Transverse colon (tissue), 4 donors: ENCODE results near the gene TTC16.

ENCODE experiments used
- POLR2AphosphoS5 ChIP-seq, 3 donors: sonication (generic); formaldehyde crosslinking; IDR thresholded peaks; one replicate each; pipeline ENCODE4 v1.6.1; 2016; ENCODE audit warnings: antibody characterized with exemption in 3 of 3
- TF ChIP-seq, protein P1 (sequence below), 5 experiments: fragments of 200-600 bp in 3 of 5; fragments of 450-650 bp in 2 of 5; sonication (generic) in 3 of 5; IDR thresholded peaks; 1 replicate in 2 of 5; 2 replicates in 3 of 5; pipeline ENCODE4 v1.5.1; 2016 to 2017; ENCODE audit warnings: antibody characterized with exemption in 5 of 5, inconsistent platforms in 3 of 5, mild to moderate bottlenecking in 2 of 5, moderate library complexity in 1 of 5

DNA sequence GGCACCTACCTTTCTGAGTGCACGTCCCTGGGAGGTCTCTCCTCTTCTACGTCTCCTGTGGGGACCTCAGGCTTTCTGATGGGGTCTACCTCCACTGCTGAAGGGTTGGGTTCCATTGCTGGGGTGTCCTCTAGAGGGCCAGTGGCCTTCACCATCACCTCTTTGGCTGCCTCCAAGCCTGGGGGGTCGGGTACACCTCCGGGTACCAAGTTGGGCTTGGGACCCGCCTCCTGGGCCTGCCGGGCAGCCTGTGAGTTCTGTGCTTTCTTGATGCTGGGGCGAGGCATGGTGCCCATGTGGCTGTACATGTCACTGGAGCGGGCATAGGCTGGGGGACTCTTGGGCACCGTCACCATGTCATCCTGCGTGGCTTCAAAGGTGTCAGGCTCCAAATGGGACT is 58.1 kb downstream of the TTC16 start:
- TF ChIP-seq POLR2AphosphoS5 (IDR thresholded peaks at IDR 0.05) = no peak
- TF ChIP-seq, protein P1, sequence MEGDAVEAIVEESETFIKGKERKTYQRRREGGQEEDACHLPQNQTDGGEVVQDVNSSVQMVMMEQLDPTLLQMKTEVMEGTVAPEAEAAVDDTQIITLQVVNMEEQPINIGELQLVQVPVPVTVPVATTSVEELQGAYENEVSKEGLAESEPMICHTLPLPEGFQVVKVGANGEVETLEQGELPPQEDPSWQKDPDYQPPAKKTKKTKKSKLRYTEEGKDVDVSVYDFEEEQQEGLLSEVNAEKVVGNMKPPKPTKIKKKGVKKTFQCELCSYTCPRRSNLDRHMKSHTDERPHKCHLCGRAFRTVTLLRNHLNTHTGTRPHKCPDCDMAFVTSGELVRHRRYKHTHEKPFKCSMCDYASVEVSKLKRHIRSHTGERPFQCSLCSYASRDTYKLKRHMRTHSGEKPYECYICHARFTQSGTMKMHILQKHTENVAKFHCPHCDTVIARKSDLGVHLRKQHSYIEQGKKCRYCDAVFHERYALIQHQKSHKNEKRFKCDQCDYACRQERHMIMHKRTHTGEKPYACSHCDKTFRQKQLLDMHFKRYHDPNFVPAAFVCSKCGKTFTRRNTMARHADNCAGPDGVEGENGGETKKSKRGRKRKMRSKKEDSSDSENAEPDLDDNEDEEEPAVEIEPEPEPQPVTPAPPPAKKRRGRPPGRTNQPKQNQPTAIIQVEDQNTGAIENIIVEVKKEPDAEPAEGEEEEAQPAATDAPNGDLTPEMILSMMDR (IDR thresholded peaks at IDR 0.05) = no peak
